GM06990 (cell line): Measurements from ENCODE around the gene ENDOG.
"Not testable (repeated sequence)": the region's sequence is repeated elsewhere in the genome, so short reads cannot be mapped to it uniquely, and the experiment has no call there.

Source experiments
- DNase-seq: peaks from one replicate; pipeline ENCODE4 v3.0.0-alpha.2; 2011; ENCODE audit not compliant: insufficient read length; ENCODE audit errors: extremely low read depth
- H3K27me3 ChIP-seq: replicated peaks from 2 replicates; pipeline ENCODE4 v1.6.0; 2011; ENCODE audit warnings: low read length; ENCODE audit not compliant: control insufficient read depth, insufficient read depth
- H3K36me3 ChIP-seq: 2 replicates; pipeline ENCODE4 v1.5.1; 2011; ENCODE audit warnings: low read length; ENCODE audit not compliant: control insufficient read depth, insufficient read depth
- H3K4me3 ChIP-seq: replicated peaks from 2 replicates; pipeline ENCODE4 v1.5.1; 2011; ENCODE audit warnings: low read depth, mild to moderate bottlenecking, control low read depth, low read length
- CTCF ChIP-seq: IDR thresholded peaks from 2 replicates; pipeline ENCODE4 v1.5.1; 2011; ENCODE audit warnings: low read length, control low read depth, mild to moderate bottlenecking, inconsistent platforms; ENCODE audit not compliant: insufficient read depth, poor library complexity, severe bottlenecking

Gene ENDOG

GRCh38 chr9:128792978-128793686 is 25.2 kb upstream of the ENDOG start:
- Histone ChIP-seq H3K4me3 (no peak overlapping the region), H3K27me3 (no peaks in the 10 kb centered on the region), H3K36me3 (peaks cover 30% of the 10 kb centered on the region)
- no peak for TF ChIP-seq CTCF
- DNase-seq: no peak

GRCh38 chr9:128794961-128795360 is 23.3 kb upstream of the ENDOG start:
- peaks cover 34% of the 10 kb centered on the region for H3K36me3 ChIP-seq
- not testable (repeated sequence) for DNase-seq, H3K4me3 ChIP-seq, H3K27me3 ChIP-seq

- no peak for TF ChIP-seq CTCF
- Histone ChIP-seq H3K36me3 (peaks cover 16% of the 10 kb centered on the region), H3K27me3 (no peaks in the 10 kb centered on the region), H3K4me3 (no peak overlapping the region)
- DNase-seq: no peak
Measured at GRCh38 chr9:128798896-128799295, 19.4 kb upstream of the ENDOG start.

GRCh38 chr9:128800061-128800460 is 18.2 kb upstream of the ENDOG start:
- Histone ChIP-seq H3K36me3 (peaks cover 14% of the 10 kb centered on the region), H3K27me3 (no peaks in the 10 kb centered on the region), H3K4me3 (no peak overlapping the region)
- TF ChIP-seq CTCF: no peak
- no peak for DNase-seq

- Histone ChIP-seq H3K36me3 (peaks cover 23% of the 10 kb centered on the region), H3K27me3 (no peaks in the 10 kb centered on the region), H3K4me3 (no peak overlapping the region)
- no peak for TF ChIP-seq CTCF
- no peak for DNase-seq
Measured at GRCh38 chr9:128802482-128802881, 15.8 kb upstream of the ENDOG start.

GRCh38 chr9:128805661-128806060 is 12.6 kb upstream of the ENDOG start:
- no peak for DNase-seq
- no peak for TF ChIP-seq CTCF
- Histone ChIP-seq H3K36me3 (peaks cover 28% of the 10 kb centered on the region), H3K27me3 (no peaks in the 10 kb centered on the region), H3K4me3 (no peak overlapping the region)
